Measurements from ENCODE around the gene NINL.

DNA sequence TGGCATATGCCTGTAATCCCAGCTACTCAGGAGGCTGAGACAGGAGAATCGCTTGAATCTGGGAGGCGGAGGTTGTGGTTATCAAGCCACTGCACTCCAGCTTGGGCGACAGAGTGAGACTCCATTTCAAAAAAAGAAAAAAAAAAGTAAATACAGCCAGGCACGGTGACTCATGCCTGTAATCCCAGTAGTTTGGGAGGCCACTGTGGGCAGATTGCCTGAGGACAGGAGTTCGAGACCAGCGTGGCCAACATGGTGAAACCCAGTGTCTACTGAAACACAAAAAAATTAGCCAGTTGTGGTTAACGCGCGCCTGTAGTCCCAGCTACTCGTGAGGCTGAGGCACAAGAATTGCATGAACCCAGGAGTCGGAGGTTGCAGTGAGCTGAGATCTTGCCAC, 1.5 kb upstream of the NINL start:
- TF ChIP-seq, protein P1, sequence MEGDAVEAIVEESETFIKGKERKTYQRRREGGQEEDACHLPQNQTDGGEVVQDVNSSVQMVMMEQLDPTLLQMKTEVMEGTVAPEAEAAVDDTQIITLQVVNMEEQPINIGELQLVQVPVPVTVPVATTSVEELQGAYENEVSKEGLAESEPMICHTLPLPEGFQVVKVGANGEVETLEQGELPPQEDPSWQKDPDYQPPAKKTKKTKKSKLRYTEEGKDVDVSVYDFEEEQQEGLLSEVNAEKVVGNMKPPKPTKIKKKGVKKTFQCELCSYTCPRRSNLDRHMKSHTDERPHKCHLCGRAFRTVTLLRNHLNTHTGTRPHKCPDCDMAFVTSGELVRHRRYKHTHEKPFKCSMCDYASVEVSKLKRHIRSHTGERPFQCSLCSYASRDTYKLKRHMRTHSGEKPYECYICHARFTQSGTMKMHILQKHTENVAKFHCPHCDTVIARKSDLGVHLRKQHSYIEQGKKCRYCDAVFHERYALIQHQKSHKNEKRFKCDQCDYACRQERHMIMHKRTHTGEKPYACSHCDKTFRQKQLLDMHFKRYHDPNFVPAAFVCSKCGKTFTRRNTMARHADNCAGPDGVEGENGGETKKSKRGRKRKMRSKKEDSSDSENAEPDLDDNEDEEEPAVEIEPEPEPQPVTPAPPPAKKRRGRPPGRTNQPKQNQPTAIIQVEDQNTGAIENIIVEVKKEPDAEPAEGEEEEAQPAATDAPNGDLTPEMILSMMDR (conservative IDR thresholded peaks at IDR 0.05; ENCODE audit: low read depth, low read length) = no peak
- TF ChIP-seq MXI1 (IDR thresholded peaks at IDR 0.05; ENCODE audit: borderline replicate concordance, low read depth, low read length) (no peak), MAFK (IDR thresholded peaks at IDR 0.05; ENCODE audit: low read depth, low read length) (no peak), POLR2A (IDR thresholded peaks at IDR 0.05; ENCODE audit: low read depth, low read length) (no peak), RFX5 (IDR thresholded peaks at IDR 0.05; ENCODE audit: low read depth, low read length) (no peak), FOS (IDR thresholded peaks at IDR 0.05; ENCODE audit: low read depth, low read length) (no peak), CEBPB (IDR thresholded peaks at IDR 0.05; ENCODE audit: low read depth, low read length) (no peak), BHLHE40 (IDR thresholded peaks at IDR 0.05; ENCODE audit: low read depth, low read length) (no peak), NFE2L2 (IDR thresholded peaks at IDR 0.05; ENCODE audit: low read depth, low read length) (no peak), RAD21 (IDR thresholded peaks at IDR 0.05; ENCODE audit: low read length) (no peak), CHD1 (IDR thresholded peaks at IDR 0.05; ENCODE audit: low read depth, low read length) (no peak)
- TF ChIP-seq, protein P2, sequence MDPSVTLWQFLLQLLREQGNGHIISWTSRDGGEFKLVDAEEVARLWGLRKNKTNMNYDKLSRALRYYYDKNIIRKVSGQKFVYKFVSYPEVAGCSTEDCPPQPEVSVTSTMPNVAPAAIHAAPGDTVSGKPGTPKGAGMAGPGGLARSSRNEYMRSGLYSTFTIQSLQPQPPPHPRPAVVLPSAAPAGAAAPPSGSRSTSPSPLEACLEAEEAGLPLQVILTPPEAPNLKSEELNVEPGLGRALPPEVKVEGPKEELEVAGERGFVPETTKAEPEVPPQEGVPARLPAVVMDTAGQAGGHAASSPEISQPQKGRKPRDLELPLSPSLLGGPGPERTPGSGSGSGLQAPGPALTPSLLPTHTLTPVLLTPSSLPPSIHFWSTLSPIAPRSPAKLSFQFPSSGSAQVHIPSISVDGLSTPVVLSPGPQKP (IDR thresholded peaks at IDR 0.05; ENCODE audit: borderline replicate concordance, low read depth, low read length) = no peak
